MCF 10A (cell line): ENCODE results near the gene HK3. TPM values are rescaled to one million over a fixed set of nuclear protein-coding genes. Genes with fewer than 3 reads are reported as not detected.

Experiments
- BruUV-seq: library from RNA; stranded (reverse); fragments of 400-500 nt; replicated peaks from 2 replicates; lab custom pipeline; 2021; lab: Mats Ljungman, UMichigan
- CTCF ChIA-PET: fragments of 300-600 bp; sonication (Branson Sonifier 250); formaldehyde crosslinking; extraction: SDS; loops from one replicate; lab custom pipeline; 2021; ENCODE audit warnings: antibody characterized with exemption, inconsistent platforms; lab: Yijun Ruan, JAX
- POLR2A ChIA-PET: fragments of 300-600, 350-650 bp; sonication (Branson Sonifier 250); formaldehyde crosslinking; extraction: SDS; loops from one replicate; lab custom pipeline; 2020; ENCODE audit warnings: antibody characterized with exemption, inconsistent platforms; lab: Yijun Ruan, JAX
- DNase-seq: peaks from one replicate; pipeline ENCODE4 v3.0.0-alpha.2; 2018; ENCODE audit not compliant: unreplicated experiment
- H3K27ac Mint-ChIP-seq: one replicate; pipeline ENCODE4 v1.8.0; 2022; ENCODE audit warnings: mild to moderate bottlenecking, low read depth, mixed read lengths; ENCODE audit not compliant: unreplicated experiment
- H3K27me3 Mint-ChIP-seq: one replicate; pipeline ENCODE4 v1.8.0; 2022; ENCODE audit warnings: mixed read lengths; ENCODE audit not compliant: insufficient read depth, unreplicated experiment
- H3K36me3 Mint-ChIP-seq: one replicate; pipeline ENCODE4 v1.8.0; 2022; ENCODE audit warnings: mild to moderate bottlenecking, moderate library complexity, mixed read lengths; ENCODE audit not compliant: insufficient read depth, unreplicated experiment
- H3K4me1 Mint-ChIP-seq: one replicate; pipeline ENCODE4 v1.8.0; 2022; ENCODE audit warnings: mixed read lengths; ENCODE audit not compliant: insufficient read depth, unreplicated experiment
- H3K4me3 Mint-ChIP-seq: one replicate; pipeline ENCODE4 v1.8.0; 2022; ENCODE audit warnings: mild to moderate bottlenecking, moderate library complexity, mixed read lengths; ENCODE audit not compliant: unreplicated experiment
- H3K9me3 Mint-ChIP-seq: one replicate; pipeline ENCODE4 v1.8.0; 2022; ENCODE audit warnings: mixed read lengths; ENCODE audit not compliant: unreplicated experiment
- CTCF ChIP-seq: fragments of 200-600 bp; IDR thresholded peaks from one replicate; pipeline ENCODE4 v1.8.0; 2022; ENCODE audit warnings: antibody characterized with exemption, mild to moderate bottlenecking; ENCODE audit not compliant: unreplicated experiment
- intact Hi-C: fragments of 100-400 bp; cut with micrococcal nuclease; formaldehyde crosslinking; loops from 2 replicates; pipeline ENCODE4 v1.14.1; 2022
- total RNA-seq: library from RNA; stranded (reverse); gene quantifications from 2 replicates; pipeline ENCODE4 v1.2.3, GENCODE V29; 2022

HK3 gene
- total RNA-seq, 1 experiment from 2014 or later: not detected

GRCh38 chr5:176844706-176845391 is 54.3 kb downstream of the HK3 start:
- CTCF ChIA-PET: interaction anchor here (1.0 kb wide), 1 partner anchor 184 kb away, joined by 5 read pairs; no protein-coding TSS in a partner anchor
- POLR2A ChIA-PET: no interaction called here
- Mint-ChIP-seq H3K9me3 (no peaks in the 10 kb centered on the region), H3K4me3 (peak overlapping the region; percentile 41), H3K27me3 (peaks cover 27% of the 10 kb centered on the region), H3K27ac (no peak overlapping the region), H3K36me3 (no peaks in the 10 kb centered on the region), H3K4me1 (peaks cover 9% of the 10 kb centered on the region)
- no TSS peak for BruUV-seq
- intact Hi-C loops: no loop called here
- no peak for TF ChIP-seq CTCF
- DNase-seq: peak; percentile 50

DNA sequence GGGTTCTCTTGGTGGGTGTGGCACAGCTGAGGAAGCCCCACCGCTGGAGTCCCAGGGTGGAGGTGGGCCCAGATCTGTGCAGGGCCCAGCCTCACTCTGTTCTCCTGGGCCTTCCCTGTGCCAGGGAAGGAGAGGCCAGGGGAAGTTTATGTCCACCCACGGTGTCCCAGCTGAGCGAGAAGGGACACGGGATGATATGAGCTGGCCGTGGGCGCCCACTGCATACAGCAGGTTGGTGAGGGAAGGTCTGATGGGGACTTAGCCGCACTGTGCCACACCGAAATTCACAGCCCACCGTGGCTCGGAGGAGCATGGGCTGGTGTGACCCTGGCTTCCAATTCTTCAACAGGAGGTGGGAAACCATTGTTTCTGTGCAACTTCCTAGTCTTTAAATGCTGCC is 54.9 kb downstream of the HK3 start:
- Mint-ChIP-seq H3K9me3 (no peaks in the 10 kb centered on the region), H3K4me3 (no peak overlapping the region), H3K27ac (no peak overlapping the region), H3K4me1 (peaks cover 9% of the 10 kb centered on the region), H3K27me3 (peaks cover 30% of the 10 kb centered on the region), H3K36me3 (no peaks in the 10 kb centered on the region)
- intact Hi-C loops: no loop called here
- ChIA-PET POLR2A (interaction anchor here (0.6 kb wide), 1 partner anchor 62 kb away, joined by 3 read pairs; no protein-coding TSS in a partner anchor), CTCF (interaction anchor here (0.5 kb wide), 1 partner anchor 44 kb away, joined by 4 read pairs; no protein-coding TSS in a partner anchor)
- no peak for DNase-seq
- no peak for TF ChIP-seq CTCF
- no TSS peak for BruUV-seq

GRCh38 chr5:176843673-176844072 is 55.5 kb downstream of the HK3 start:
- ChIA-PET POLR2A (interaction anchor here (0.6 kb wide), 1 partner anchor 63 kb away, joined by 3 read pairs; no protein-coding TSS in a partner anchor), CTCF (interaction anchor here (0.5 kb wide), 1 partner anchor 45 kb away, joined by 4 read pairs; no protein-coding TSS in a partner anchor)
- no peaks in the 10 kb centered on the region for H3K36me3 Mint-ChIP-seq
- H3K9me3 Mint-ChIP-seq: no peaks in the 10 kb centered on the region
- H3K27me3 Mint-ChIP-seq: peaks cover 36% of the 10 kb centered on the region
- TF ChIP-seq CTCF: no peak
- intact Hi-C loops: no loop called here
- BruUV-seq: no TSS peak
- H3K27ac Mint-ChIP-seq: no peak overlapping the region
- H3K4me1 Mint-ChIP-seq: peaks cover 9% of the 10 kb centered on the region
- DNase-seq: no peak
- no peak overlapping the region for H3K4me3 Mint-ChIP-seq

- POLR2A ChIA-PET: no interaction called here
- Mint-ChIP-seq H3K4me3 (no peak overlapping the region), H3K9me3 (no peaks in the 10 kb centered on the region), H3K27ac (no peak overlapping the region), H3K27me3 (peaks cover 86% of the 10 kb centered on the region), H3K36me3 (no peaks in the 10 kb centered on the region), H3K4me1 (no peaks in the 10 kb centered on the region)
- intact Hi-C loops: no loop called here
- CTCF ChIA-PET: interaction anchor here (0.6 to 0.7 kb wide), 2 partner anchors 85 to 109 kb away, joined by 3 read pairs; no protein-coding TSS in a partner anchor
- no peak for TF ChIP-seq CTCF
- BruUV-seq: no TSS peak
- DNase-seq: peak; percentile 94
Measured at GRCh38 chr5:176837707-176838115, 61.4 kb downstream of the HK3 start.
